HEK293 (cell line): Measurements from ENCODE around the gene ISYNA1.

Experiments used
- BCL11B ChIP-seq: fragments of 450-650 bp; formaldehyde crosslinking; IDR thresholded peaks from 2 replicates; pipeline ENCODE4 v1.5.1; 2016; ENCODE audit warnings: low read depth, missing biosample characterization, missing genetic modification characterization
- KLF1 ChIP-seq: fragments of 450-650 bp; formaldehyde crosslinking; IDR thresholded peaks from 2 replicates; pipeline ENCODE4 v1.5.1; 2016; ENCODE audit warnings: missing biosample characterization, missing genetic modification characterization
- SCRT1 ChIP-seq: fragments of 450-650 bp; formaldehyde crosslinking; IDR thresholded peaks from 2 replicates; pipeline ENCODE4 v1.5.1; 2016; ENCODE audit warnings: missing biosample characterization, missing genetic modification characterization, borderline replicate concordance
- SCRT2 ChIP-seq: fragments of 450-650 bp; formaldehyde crosslinking; IDR thresholded peaks from 2 replicates; pipeline ENCODE4 v1.5.1; 2016; ENCODE audit warnings: missing biosample characterization, missing genetic modification characterization
- WT1 ChIP-seq: fragments of 450-650 bp; formaldehyde crosslinking; IDR thresholded peaks from 2 replicates; pipeline ENCODE4 v1.5.1; 2016; ENCODE audit warnings: missing biosample characterization, missing genetic modification characterization
- ZIC2 ChIP-seq: fragments of 450-650 bp; formaldehyde crosslinking; IDR thresholded peaks from 2 replicates; pipeline ENCODE4 v1.5.1; 2016; ENCODE audit warnings: missing biosample characterization, missing genetic modification characterization
- ZNF10 ChIP-seq: fragments of 450-650 bp; formaldehyde crosslinking; IDR thresholded peaks from 2 replicates; pipeline ENCODE4 v1.5.1; 2017; ENCODE audit warnings: missing biosample characterization, missing genetic modification characterization
- ZNF112 ChIP-seq: fragments of 450-650 bp; formaldehyde crosslinking; IDR thresholded peaks from 2 replicates; pipeline ENCODE4 v1.5.0; 2017; ENCODE audit warnings: missing biosample characterization, missing genetic modification characterization
- ZNF202 ChIP-seq: fragments of 450-650 bp; formaldehyde crosslinking; IDR thresholded peaks from 2 replicates; pipeline ENCODE4 v1.5.1; 2016; ENCODE audit warnings: missing biosample characterization, missing genetic modification characterization, borderline replicate concordance
- ZNF426 ChIP-seq: fragments of 450-650 bp; formaldehyde crosslinking; IDR thresholded peaks from 2 replicates; pipeline ENCODE4 v1.5.1; 2017; ENCODE audit warnings: missing biosample characterization, missing genetic modification characterization, mild to moderate bottlenecking, inconsistent platforms, moderate library complexity
- ZNF501 ChIP-seq: fragments of 450-650 bp; formaldehyde crosslinking; IDR thresholded peaks from 2 replicates; pipeline ENCODE4 v1.5.1; 2016; ENCODE audit warnings: missing biosample characterization, missing genetic modification characterization
- TF ChIP-seq, protein P1 (sequence below): fragments of 450-650 bp; formaldehyde crosslinking; IDR thresholded peaks from 2 replicates; pipeline ENCODE4 v1.5.1; 2017; ENCODE audit warnings: missing biosample characterization, missing genetic modification characterization
- TF ChIP-seq, protein P2 (sequence below): fragments of 450-650 bp; IDR thresholded peaks from 2 replicates; pipeline ENCODE4 v1.5.1; 2018; ENCODE audit warnings: missing biosample characterization, missing genetic modification characterization
- TF ChIP-seq, protein P3 (sequence below): fragments of 450-650 bp; formaldehyde crosslinking; IDR thresholded peaks from 2 replicates; pipeline ENCODE4 v1.5.1; 2016; ENCODE audit warnings: missing biosample characterization, missing genetic modification characterization, low read depth
- TF ChIP-seq, protein P4 (sequence below): sonication (generic); formaldehyde crosslinking; IDR thresholded peaks from 2 replicates; pipeline ENCODE4 v1.8.1; 2022; ENCODE audit warnings: mild to moderate bottlenecking, moderate library complexity, missing genetic modification reagents
- TF ChIP-seq, protein P5 (sequence below): fragments of 450-650 bp; formaldehyde crosslinking; IDR thresholded peaks from 2 replicates; pipeline ENCODE4 v1.5.1; 2017; ENCODE audit warnings: missing biosample characterization, missing genetic modification characterization
- TF ChIP-seq, protein P6 (sequence below): fragments of 450-650 bp; formaldehyde crosslinking; IDR thresholded peaks from 2 replicates; pipeline ENCODE4; 2016; ENCODE audit warnings: missing biosample characterization, missing genetic modification characterization
- TF ChIP-seq, protein P7 (sequence below): fragments of 450-650 bp; formaldehyde crosslinking; IDR thresholded peaks from 2 replicates; pipeline ENCODE4 v1.5.1; 2016; ENCODE audit warnings: missing biosample characterization, missing genetic modification characterization

ISYNA1 gene

DNA sequence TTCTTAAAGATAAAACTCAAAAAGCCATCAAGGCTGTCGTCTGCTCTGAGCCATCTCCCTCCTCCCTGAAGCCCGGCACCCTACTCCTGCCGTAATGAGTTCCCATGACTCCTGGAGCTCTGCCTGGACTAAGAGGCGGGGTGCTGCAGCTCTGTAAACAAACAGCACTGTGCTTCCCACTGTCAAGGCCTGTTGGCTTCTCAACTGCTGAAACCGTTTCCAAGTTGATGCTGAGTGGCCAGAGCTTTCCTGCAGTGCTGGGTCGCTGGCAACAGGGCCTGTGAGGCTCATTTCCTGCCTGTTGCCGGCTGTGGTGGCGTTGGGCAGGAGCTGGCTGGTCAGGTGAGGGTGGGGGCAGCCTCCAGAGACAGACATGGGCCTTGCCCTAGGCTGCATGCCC is 26.7 kb upstream of the ISYNA1 start (continued):
- TF ChIP-seq, protein P1, sequence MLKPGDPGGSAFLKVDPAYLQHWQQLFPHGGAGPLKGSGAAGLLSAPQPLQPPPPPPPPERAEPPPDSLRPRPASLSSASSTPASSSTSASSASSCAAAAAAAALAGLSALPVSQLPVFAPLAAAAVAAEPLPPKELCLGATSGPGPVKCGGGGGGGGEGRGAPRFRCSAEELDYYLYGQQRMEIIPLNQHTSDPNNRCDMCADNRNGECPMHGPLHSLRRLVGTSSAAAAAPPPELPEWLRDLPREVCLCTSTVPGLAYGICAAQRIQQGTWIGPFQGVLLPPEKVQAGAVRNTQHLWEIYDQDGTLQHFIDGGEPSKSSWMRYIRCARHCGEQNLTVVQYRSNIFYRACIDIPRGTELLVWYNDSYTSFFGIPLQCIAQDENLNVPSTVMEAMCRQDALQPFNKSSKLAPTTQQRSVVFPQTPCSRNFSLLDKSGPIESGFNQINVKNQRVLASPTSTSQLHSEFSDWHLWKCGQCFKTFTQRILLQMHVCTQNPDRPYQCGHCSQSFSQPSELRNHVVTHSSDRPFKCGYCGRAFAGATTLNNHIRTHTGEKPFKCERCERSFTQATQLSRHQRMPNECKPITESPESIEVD: no peak
- TF ChIP-seq BCL11B (no peak), ZNF10 (tag by site-specific recombination) (peak; percentile 51; the same call in 1 of the 2 replicates), ZNF112 (no peak), KLF1 (tag by site-specific recombination) (0 out of 2 replicates have a peak, but pooled peaks have one; percentile 36), SCRT2 (tag by site-specific recombination) (peak; percentile 99), ZNF426 (no peak), WT1 (tag by site-specific recombination) (no peak), ZNF202 (tag by site-specific recombination) (no peak), ZIC2 (tag by site-specific recombination) (peak; percentile 99), SCRT1 (tag by site-specific recombination) (peak; percentile 96; the same call in 1 of the 2 replicates), ZNF501 (tag by site-specific recombination) (no peak)
- TF ChIP-seq, protein P2, sequence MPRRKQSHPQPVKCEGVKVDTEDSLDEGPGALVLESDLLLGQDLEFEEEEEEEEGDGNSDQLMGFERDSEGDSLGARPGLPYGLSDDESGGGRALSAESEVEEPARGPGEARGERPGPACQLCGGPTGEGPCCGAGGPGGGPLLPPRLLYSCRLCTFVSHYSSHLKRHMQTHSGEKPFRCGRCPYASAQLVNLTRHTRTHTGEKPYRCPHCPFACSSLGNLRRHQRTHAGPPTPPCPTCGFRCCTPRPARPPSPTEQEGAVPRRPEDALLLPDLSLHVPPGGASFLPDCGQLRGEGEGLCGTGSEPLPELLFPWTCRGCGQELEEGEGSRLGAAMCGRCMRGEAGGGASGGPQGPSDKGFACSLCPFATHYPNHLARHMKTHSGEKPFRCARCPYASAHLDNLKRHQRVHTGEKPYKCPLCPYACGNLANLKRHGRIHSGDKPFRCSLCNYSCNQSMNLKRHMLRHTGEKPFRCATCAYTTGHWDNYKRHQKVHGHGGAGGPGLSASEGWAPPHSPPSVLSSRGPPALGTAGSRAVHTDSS: no peak
- TF ChIP-seq, protein P3, sequence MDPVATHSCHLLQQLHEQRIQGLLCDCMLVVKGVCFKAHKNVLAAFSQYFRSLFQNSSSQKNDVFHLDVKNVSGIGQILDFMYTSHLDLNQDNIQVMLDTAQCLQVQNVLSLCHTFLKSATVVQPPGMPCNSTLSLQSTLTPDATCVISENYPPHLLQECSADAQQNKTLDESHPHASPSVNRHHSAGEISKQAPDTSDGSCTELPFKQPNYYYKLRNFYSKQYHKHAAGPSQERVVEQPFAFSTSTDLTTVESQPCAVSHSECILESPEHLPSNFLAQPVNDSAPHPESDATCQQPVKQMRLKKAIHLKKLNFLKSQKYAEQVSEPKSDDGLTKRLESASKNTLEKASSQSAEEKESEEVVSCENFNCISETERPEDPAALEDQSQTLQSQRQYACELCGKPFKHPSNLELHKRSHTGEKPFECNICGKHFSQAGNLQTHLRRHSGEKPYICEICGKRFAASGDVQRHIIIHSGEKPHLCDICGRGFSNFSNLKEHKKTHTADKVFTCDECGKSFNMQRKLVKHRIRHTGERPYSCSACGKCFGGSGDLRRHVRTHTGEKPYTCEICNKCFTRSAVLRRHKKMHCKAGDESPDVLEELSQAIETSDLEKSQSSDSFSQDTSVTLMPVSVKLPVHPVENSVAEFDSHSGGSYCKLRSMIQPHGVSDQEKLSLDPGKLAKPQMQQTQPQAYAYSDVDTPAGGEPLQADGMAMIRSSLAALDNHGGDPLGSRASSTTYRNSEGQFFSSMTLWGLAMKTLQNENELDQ (tag by site-specific recombination): no peak
- TF ChIP-seq, protein P4, sequence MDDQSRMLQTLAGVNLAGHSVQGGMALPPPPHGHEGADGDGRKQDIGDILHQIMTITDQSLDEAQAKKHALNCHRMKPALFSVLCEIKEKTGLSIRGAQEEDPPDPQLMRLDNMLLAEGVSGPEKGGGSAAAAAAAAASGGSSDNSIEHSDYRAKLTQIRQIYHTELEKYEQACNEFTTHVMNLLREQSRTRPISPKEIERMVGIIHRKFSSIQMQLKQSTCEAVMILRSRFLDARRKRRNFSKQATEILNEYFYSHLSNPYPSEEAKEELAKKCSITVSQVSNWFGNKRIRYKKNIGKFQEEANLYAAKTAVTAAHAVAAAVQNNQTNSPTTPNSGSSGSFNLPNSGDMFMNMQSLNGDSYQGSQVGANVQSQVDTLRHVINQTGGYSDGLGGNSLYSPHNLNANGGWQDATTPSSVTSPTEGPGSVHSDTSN (CRISPR knock-in tag): no peak
- TF ChIP-seq, protein P5, sequence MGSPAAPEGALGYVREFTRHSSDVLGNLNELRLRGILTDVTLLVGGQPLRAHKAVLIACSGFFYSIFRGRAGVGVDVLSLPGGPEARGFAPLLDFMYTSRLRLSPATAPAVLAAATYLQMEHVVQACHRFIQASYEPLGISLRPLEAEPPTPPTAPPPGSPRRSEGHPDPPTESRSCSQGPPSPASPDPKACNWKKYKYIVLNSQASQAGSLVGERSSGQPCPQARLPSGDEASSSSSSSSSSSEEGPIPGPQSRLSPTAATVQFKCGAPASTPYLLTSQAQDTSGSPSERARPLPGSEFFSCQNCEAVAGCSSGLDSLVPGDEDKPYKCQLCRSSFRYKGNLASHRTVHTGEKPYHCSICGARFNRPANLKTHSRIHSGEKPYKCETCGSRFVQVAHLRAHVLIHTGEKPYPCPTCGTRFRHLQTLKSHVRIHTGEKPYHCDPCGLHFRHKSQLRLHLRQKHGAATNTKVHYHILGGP (tag by site-specific recombination): no peak
- TF ChIP-seq, protein P6, sequence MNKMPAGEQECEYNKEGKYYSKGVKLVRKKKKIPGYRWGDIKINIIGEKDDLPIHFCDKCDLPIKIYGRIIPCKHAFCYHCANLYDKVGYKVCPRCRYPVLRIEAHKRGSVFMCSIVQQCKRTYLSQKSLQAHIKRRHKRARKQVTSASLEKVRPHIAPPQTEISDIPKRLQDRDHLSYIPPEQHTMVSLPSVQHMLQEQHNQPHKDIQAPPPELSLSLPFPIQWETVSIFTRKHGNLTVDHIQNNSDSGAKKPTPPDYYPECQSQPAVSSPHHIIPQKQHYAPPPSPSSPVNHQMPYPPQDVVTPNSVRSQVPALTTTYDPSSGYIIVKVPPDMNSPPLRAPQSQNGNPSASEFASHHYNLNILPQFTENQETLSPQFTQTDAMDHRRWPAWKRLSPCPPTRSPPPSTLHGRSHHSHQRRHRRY (tag by site-specific recombination): no peak
- TF ChIP-seq, protein P7, sequence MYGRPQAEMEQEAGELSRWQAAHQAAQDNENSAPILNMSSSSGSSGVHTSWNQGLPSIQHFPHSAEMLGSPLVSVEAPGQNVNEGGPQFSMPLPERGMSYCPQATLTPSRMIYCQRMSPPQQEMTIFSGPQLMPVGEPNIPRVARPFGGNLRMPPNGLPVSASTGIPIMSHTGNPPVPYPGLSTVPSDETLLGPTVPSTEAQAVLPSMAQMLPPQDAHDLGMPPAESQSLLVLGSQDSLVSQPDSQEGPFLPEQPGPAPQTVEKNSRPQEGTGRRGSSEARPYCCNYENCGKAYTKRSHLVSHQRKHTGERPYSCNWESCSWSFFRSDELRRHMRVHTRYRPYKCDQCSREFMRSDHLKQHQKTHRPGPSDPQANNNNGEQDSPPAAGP (tag by site-specific recombination): no peak
